ENCODE results near the gene PATJ.

- no peak for TF ChIP-seq POLR2AphosphoS5 (IDR thresholded peaks at IDR 0.05)
- TF ChIP-seq EP300 (IDR thresholded peaks at IDR 0.05): no peak
Measured at GRCh38 chr1:62126579-62127290, 384.5 kb downstream of the PATJ start.

Data from stomach (tissue), 4 donors.